MM.1S (cell line): ENCODE results near the gene TMEM208.

Experiments used
- DNase-seq: peaks from one replicate; pipeline ENCODE4 v3.0.0-alpha.2; 2015
- H2AFZ ChIP-seq: fragments of 300-600 bp; sonication (generic); 2 replicates; pipeline ENCODE4 v1.6.0; 2016; ENCODE audit warnings: antibody characterized with exemption, low read length
- H3F3A ChIP-seq: fragments of 300-600 bp; sonication (generic); 2 replicates; pipeline ENCODE4 v1.6.1; 2016; ENCODE audit warnings: mild to moderate bottlenecking, antibody characterized with exemption, low read length, moderate library complexity, mixed read lengths; ENCODE audit not compliant: insufficient read depth
- H3K27ac ChIP-seq: fragments of 300-600 bp; sonication (generic); 2 replicates; pipeline ENCODE4 v1.5.1; 2016; ENCODE audit warnings: mild to moderate bottlenecking, low read length
- H3K27me3 ChIP-seq: fragments of 300-600 bp; sonication (generic); replicated peaks from 2 replicates; pipeline ENCODE4 v1.6.0; 2016; ENCODE audit warnings: low read length; ENCODE audit not compliant: insufficient read depth
- H3K36me3 ChIP-seq: fragments of 300-600 bp; sonication (generic); replicated peaks from 2 replicates; pipeline ENCODE4 v1.6.1; 2016; ENCODE audit warnings: mild to moderate bottlenecking, low read length, mixed read lengths; ENCODE audit not compliant: insufficient read depth
- H3K4me1 ChIP-seq: fragments of 300-600 bp; sonication (generic); 2 replicates; pipeline ENCODE4 v1.6.1; 2016; ENCODE audit warnings: low read length, mixed read lengths
- H3K4me2 ChIP-seq: fragments of 300-600 bp; sonication (generic); 2 replicates; pipeline ENCODE4 v1.6.0; 2016; ENCODE audit warnings: low read depth, low read length
- H3K4me3 ChIP-seq: fragments of 300-600 bp; sonication (generic); 2 replicates; pipeline ENCODE4 v1.5.1; 2016; ENCODE audit warnings: low read length, mixed read lengths
- H3K79me2 ChIP-seq: fragments of 300-600 bp; sonication (generic); 2 replicates; pipeline ENCODE4 v1.6.1; 2016; ENCODE audit warnings: mixed run types, low read length, mixed read lengths
- H3K9ac ChIP-seq: fragments of 300-600 bp; sonication (generic); 2 replicates; pipeline ENCODE4 v1.6.1; 2016; ENCODE audit warnings: low read length, mixed read lengths
- H3K9me2 ChIP-seq: fragments of 300-600 bp; sonication (generic); replicated peaks from 2 replicates; pipeline ENCODE4 v1.6.1; 2016; ENCODE audit warnings: mild to moderate bottlenecking, low read length, mixed read lengths; ENCODE audit not compliant: insufficient read depth
- H3K9me3 ChIP-seq: fragments of 300-600 bp; sonication (generic); replicated peaks from 2 replicates; pipeline ENCODE4 v1.6.1; 2016; ENCODE audit warnings: mild to moderate bottlenecking, low read length, mixed read lengths; ENCODE audit not compliant: insufficient read depth
- H4K20me1 ChIP-seq: fragments of 300-600 bp; sonication (generic); 2 replicates; pipeline ENCODE4 v1.6.1; 2016; ENCODE audit warnings: mild to moderate bottlenecking, low read length, moderate library complexity, mixed read lengths; ENCODE audit not compliant: insufficient read depth
- EZH2 ChIP-seq: fragments of 300-600 bp; sonication (generic); optimal IDR thresholded peaks from 2 replicates; pipeline ENCODE3; 2017; ENCODE audit warnings: low read depth, mild to moderate bottlenecking, antibody characterized with exemption, low read length, mixed read lengths
- EZH2phosphoT487 ChIP-seq: fragments of 300-600 bp; sonication (generic); IDR thresholded peaks from 2 replicates; pipeline ENCODE4 v1.6.1; 2018; ENCODE audit warnings: antibody characterized with exemption, low read length
- TF ChIP-seq, protein P1 (sequence below): fragments of 300-600 bp; sonication (generic); IDR thresholded peaks from 2 replicates; pipeline ENCODE4 v1.5.1; 2016; ENCODE audit warnings: antibody characterized with exemption, low read length, mixed read lengths

Gene TMEM208

DNA sequence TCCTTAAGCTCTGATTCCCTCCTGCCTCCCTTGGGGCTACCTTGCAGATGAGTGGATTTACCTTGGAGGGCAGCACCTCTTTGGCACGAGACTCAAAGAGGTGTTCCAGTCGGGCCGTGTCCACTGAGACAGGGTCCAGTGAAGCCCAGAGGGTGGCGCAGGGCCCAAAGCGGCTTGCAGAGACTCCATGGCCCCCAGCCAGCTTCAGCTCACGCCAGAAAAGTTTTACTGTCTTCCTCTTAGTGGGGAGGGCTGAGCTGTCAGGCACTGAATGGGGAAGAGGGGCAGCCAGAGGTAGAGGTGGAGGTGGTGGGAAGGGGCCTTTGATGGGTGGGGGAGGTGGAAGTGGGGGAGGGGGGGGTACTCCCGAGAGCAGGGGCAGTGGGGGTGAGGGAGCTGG is 6.7 kb downstream of the TMEM208 start:
- DNase-seq, result no peak
- Histone ChIP-seq H3K9me3 (no peaks in the 10 kb centered on the region), H4K20me1 (no peaks in the 10 kb centered on the region), H3F3A (no peaks in the 10 kb centered on the region; the same call in none of the 2 replicates), H3K79me2 (peaks cover 14% of the 10 kb centered on the region), H2AFZ (no peak overlapping the region), H3K27ac (no peak overlapping the region), H3K36me3 (peaks cover 4% of the 10 kb centered on the region; the same call in 1 of the 2 replicates), H3K27me3 (no peaks in the 10 kb centered on the region), H3K9ac (no peak overlapping the region), H3K9me2 (no peaks in the 10 kb centered on the region), H3K4me3 (no peak overlapping the region), H3K4me2 (no peak overlapping the region), H3K4me1 (no peaks in the 10 kb centered on the region)
- TF ChIP-seq EZH2 (no peak), EZH2phosphoT487 (no peak)
- TF ChIP-seq, protein P1, sequence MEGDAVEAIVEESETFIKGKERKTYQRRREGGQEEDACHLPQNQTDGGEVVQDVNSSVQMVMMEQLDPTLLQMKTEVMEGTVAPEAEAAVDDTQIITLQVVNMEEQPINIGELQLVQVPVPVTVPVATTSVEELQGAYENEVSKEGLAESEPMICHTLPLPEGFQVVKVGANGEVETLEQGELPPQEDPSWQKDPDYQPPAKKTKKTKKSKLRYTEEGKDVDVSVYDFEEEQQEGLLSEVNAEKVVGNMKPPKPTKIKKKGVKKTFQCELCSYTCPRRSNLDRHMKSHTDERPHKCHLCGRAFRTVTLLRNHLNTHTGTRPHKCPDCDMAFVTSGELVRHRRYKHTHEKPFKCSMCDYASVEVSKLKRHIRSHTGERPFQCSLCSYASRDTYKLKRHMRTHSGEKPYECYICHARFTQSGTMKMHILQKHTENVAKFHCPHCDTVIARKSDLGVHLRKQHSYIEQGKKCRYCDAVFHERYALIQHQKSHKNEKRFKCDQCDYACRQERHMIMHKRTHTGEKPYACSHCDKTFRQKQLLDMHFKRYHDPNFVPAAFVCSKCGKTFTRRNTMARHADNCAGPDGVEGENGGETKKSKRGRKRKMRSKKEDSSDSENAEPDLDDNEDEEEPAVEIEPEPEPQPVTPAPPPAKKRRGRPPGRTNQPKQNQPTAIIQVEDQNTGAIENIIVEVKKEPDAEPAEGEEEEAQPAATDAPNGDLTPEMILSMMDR, result no peak

DNA sequence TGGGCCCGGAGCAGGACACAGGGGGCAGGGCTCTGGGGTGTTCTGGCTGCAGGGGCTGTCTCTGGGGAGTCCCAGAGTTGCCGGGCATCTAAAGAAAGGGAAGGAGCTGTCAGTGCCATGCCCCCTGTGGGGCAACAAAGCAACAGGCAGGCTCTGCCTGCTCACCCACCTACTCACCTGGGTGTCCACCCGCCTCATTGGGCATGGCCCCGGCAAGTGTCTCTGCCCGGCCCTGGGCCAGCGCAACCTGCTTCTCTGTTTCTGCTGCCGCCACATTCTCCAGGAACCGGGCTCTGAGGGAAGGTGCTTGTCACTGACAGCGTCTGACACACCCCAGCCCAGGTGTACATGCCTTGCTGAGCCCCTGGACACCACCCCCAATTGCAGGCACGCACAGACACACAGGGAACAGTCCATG is 7.3 kb downstream of the TMEM208 start:
- no peaks in the 10 kb centered on the region for H3K9me3 ChIP-seq
- no peaks in the 10 kb centered on the region; the same call in none of the 2 replicates for H3F3A ChIP-seq
- no peak overlapping the region for H3K4me3 ChIP-seq
- peaks cover 11% of the 10 kb centered on the region for H3K79me2 ChIP-seq
- peaks cover 4% of the 10 kb centered on the region; the same call in 1 of the 2 replicates for H3K36me3 ChIP-seq
- no peaks in the 10 kb centered on the region for H3K9me2 ChIP-seq
- DNase-seq, result no peak
- H3K4me1 ChIP-seq, result no peaks in the 10 kb centered on the region
- TF ChIP-seq EZH2phosphoT487 (no peak), EZH2 (no peak)
- TF ChIP-seq, protein P1, result no peak
- H3K27me3 ChIP-seq, result no peaks in the 10 kb centered on the region
- H3K4me2 ChIP-seq, result no peak overlapping the region
- H2AFZ ChIP-seq, result no peak overlapping the region
- no peaks in the 10 kb centered on the region for H4K20me1 ChIP-seq
- H3K9ac ChIP-seq, result no peak overlapping the region
- no peak overlapping the region for H3K27ac ChIP-seq

DNA sequence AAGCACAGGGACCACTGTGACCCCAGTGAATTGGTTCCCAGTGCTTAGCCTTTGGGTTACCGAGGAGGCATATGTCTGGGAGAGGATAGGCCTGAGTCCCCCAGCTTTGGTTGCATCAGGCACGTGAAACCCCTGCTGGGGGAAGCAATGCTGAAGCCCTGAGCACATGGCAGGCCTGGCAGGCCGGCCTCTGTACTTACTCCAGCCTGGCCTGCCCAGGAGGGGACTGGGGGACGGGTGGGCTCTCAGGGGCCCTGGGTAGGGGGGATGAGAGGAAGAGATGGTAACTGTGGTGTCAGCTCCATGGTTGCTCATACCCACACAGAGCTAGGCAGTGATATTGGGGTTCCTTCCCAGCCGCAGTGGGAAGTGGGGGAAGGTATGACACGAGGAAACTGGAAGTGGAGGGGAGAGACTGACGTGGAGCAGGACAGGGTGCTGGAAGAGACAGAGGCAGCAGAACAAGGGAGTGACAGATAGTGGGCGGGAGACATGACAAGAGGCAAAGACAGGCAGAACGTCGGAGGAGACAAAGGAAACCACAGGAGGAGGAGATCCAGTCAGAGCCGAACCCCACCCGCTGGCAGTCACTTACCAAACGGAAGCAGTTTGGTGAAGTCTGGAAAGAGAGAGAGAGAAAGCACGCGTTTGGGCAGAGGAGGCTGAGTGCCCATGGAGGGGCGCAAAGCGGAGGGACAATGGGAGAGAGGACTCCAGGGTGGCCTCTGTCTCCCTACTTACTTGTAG is 9.1 kb downstream of the TMEM208 start:
- Histone ChIP-seq H3K36me3 (peaks cover 4% of the 10 kb centered on the region; the same call in 1 of the 2 replicates), H3K4me3 (no peak overlapping the region), H2AFZ (no peak overlapping the region), H3K27ac (no peak overlapping the region), H4K20me1 (no peaks in the 10 kb centered on the region), H3K9me2 (no peaks in the 10 kb centered on the region), H3F3A (no peaks in the 10 kb centered on the region; the same call in 1 of the 2 replicates), H3K4me1 (no peaks in the 10 kb centered on the region), H3K4me2 (no peak overlapping the region), H3K27me3 (no peaks in the 10 kb centered on the region), H3K9ac (no peak overlapping the region), H3K9me3 (no peaks in the 10 kb centered on the region), H3K79me2 (peaks cover 17% of the 10 kb centered on the region)
- TF ChIP-seq EZH2phosphoT487, result no peak
- TF ChIP-seq, protein P1, result no peak
- TF ChIP-seq EZH2, result no peak
- no peak for DNase-seq
